HEK293 (cell line): ENCODE data around the gene ZMPSTE24.

Experiments used
- CTCF ChIP-seq: fragments of 450-650 bp; formaldehyde crosslinking; IDR thresholded peaks from 2 replicates; pipeline ENCODE4 v1.5.1; 2016; ENCODE audit warnings: missing biosample characterization, missing genetic modification characterization
- KLF9 ChIP-seq: fragments of 450-650 bp; formaldehyde crosslinking; IDR thresholded peaks from 2 replicates; pipeline ENCODE4 v1.5.1; 2016; ENCODE audit warnings: missing biosample characterization, missing genetic modification characterization, low read depth
- ZNF76 ChIP-seq: fragments of 450-650 bp; formaldehyde crosslinking; IDR thresholded peaks from 2 replicates; pipeline ENCODE4; 2016; ENCODE audit warnings: low read depth, missing biosample characterization, missing genetic modification characterization, borderline replicate concordance

- TF ChIP-seq KLF9 (tag by site-specific recombination) (no peak), CTCF (no peak), ZNF76 (no peak)
Measured at GRCh38 chr1:40245686-40246085, 12.3 kb upstream of the ZMPSTE24 start.
